T-cell (primary cell): ENCODE data around the gene SMIM36. TPM values are rescaled to one million over a fixed set of nuclear protein-coding genes. Genes with fewer than 3 reads are reported as not detected.
"Not testable (repeated sequence)": the region's sequence is repeated elsewhere in the genome, so short reads cannot be mapped to it uniquely, and the experiment has no call there.

ENCODE experiments used
- ATAC-seq, 4 experiments: fragments of 200-7000 bp in 3 of 4; fragments of 150-1000 bp in 1 of 4; cut with Tn5 transposase; replicated peaks in 1 of 4; 1 replicate in 3 of 4; 2 replicates in 1 of 4; pipeline ENCODE4 v1.10.0; 2021; ENCODE audit warnings: moderate library complexity in 3 of 4, mild to moderate bottlenecking in 2 of 4, moderate number of reproducible peaks in 1 of 4
- CTCF ChIA-PET, 2 donors: fragments of 300-600 bp; sonication (Branson Sonifier 250); formaldehyde crosslinking; loops; one replicate each; lab custom pipeline; 2022; ENCODE audit warnings: antibody characterized with exemption in 2 of 2; lab: Charles Lee
- POLR2A ChIA-PET, 2 donors: fragments of 300-600 bp; sonication (Branson Sonifier 250); formaldehyde crosslinking; loops; one replicate each; lab custom pipeline; 2022; ENCODE audit warnings: antibody characterized with exemption in 2 of 2; lab: Charles Lee
- DNase-seq, 35 experiments: peaks; one replicate each; pipeline versions ENCODE4 v3.0.0 to v3.0.0-alpha.2; 2013 to 2023
- H3K27ac ChIP-seq: one replicate; pipeline ENCODE4 v1.5.1; 2013; ENCODE audit warnings: low read length
- H3K27me3 ChIP-seq, 2 experiments: replicated peaks in 1 of 2; 1 replicate in 1 of 2; 2 replicates in 1 of 2; pipeline versions ENCODE4 v1.6.1 to v1.7.0; 2013; ENCODE audit warnings: low read length in 1 of 2, mixed read lengths in 1 of 2; ENCODE audit not compliant: control insufficient read depth in 2 of 2, insufficient read depth in 2 of 2; ENCODE audit errors: extremely low read depth in 1 of 2
- H3K36me3 ChIP-seq, 2 donors: 1 replicate in 1 of 2; 2 replicates in 1 of 2; pipeline versions ENCODE4 v1.6.1 to v1.7.0; 2013; ENCODE audit warnings: low read length in 1 of 2; ENCODE audit not compliant: control insufficient read depth in 2 of 2, insufficient read depth in 1 of 2; ENCODE audit errors: extremely low read depth in 1 of 2
- H3K4me1 ChIP-seq, 2 experiments: 1 replicate in 1 of 2; 2 replicates in 1 of 2; pipeline versions ENCODE4 v1.6.1 to v1.7.0; 2013; ENCODE audit warnings: low read length in 2 of 2, mixed read lengths in 1 of 2; ENCODE audit not compliant: insufficient read depth in 2 of 2, control insufficient read depth in 1 of 2; ENCODE audit errors: extremely low read depth in 1 of 2
- H3K4me3 ChIP-seq, 2 donors: 1 replicate in 1 of 2; 2 replicates in 1 of 2; pipeline versions ENCODE4 v1.5.1 to v1.7.0; 2013; ENCODE audit warnings: mild to moderate bottlenecking in 2 of 2, low read length in 1 of 2, moderate library complexity in 1 of 2; ENCODE audit not compliant: control insufficient read depth in 1 of 2; ENCODE audit errors: extremely low read depth in 1 of 2
- H3K9me3 ChIP-seq: 2 replicates; pipeline ENCODE4 v1.7.0; 2013
- H3K27ac Mint-ChIP-seq, 2 donors: one replicate each; pipeline ENCODE4 v1.8.0; 2020 to 2021; ENCODE audit warnings: mild to moderate bottlenecking in 2 of 2, mixed read lengths in 2 of 2
- H3K27me3 Mint-ChIP-seq, 2 donors: one replicate each; pipeline ENCODE4 v1.8.0; 2021 to 2022; ENCODE audit warnings: mixed read lengths in 2 of 2
- H3K36me3 Mint-ChIP-seq: one replicate; pipeline ENCODE4 v1.8.0; 2021; ENCODE audit warnings: mixed read lengths
- H3K4me1 Mint-ChIP-seq, 3 donors: one replicate each; pipeline ENCODE4 v1.8.0; 2020 to 2022; ENCODE audit warnings: mixed read lengths in 3 of 3, mild to moderate bottlenecking in 1 of 3
- H3K4me3 Mint-ChIP-seq, 3 donors: one replicate each; pipeline ENCODE4 v1.8.0; 2020 to 2022; ENCODE audit warnings: mild to moderate bottlenecking in 3 of 3, mixed read lengths in 3 of 3, moderate library complexity in 3 of 3
- H3K9me3 Mint-ChIP-seq, 3 donors: one replicate each; pipeline ENCODE4 v1.8.0; 2020 to 2022; ENCODE audit warnings: mixed read lengths in 3 of 3
- WGBS: methylation state at CpG from one replicate; pipeline ENCODE4 v1.1.5; 2013; ENCODE audit warnings: missing lambda C conversion rate; ENCODE audit not compliant: insufficient coverage; 5-methylcytosine and 5-hydroxymethylcytosine counted together
- total RNA-seq, 35 experiments: library from RNA in 6 of 35; stranded (reverse) in 6 of 35; fragments of 120-200 nt in 1 of 35; gene quantifications; one replicate each; pipeline versions ENCODE4 v1.2.1 to v1.2.4 and lab custom pipeline; 2013 to 2026

Gene SMIM36
- total RNA-seq, 5 donors from 2014 or later (not counting 1 experiment from before 2014, with no cell fraction given) = not detected

DNA sequence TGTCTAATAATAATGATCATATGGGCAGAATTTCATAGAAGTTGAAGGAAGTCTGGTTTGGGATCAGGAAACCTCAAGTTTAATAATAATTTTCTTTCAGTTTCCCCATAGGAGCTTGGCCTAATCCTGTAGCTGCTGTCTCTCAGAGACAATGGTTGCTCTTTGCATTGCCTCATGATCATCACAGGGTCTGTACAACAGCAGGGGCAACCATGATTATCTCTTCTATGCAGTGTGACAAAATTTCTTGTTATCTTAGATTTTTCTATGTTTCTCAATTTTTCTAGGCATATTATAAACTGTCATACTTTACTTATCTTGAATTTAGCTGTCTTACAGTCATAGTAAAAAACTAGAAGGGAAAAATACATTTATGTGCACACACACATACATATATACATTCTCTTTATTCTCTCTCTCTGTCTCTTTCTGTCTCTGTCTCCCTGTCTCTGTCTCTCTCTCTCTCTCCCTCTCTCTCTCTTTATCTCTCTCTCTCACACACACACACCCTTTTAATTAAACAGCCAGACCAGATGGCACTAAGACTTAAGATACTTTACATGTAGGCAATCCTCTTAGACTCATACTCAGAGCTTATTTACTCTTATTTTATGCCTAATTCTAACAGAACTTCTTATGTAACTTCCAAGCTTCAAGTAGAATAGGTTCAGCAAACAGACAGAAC, 30.5 kb downstream of the SMIM36 start:
- CTCF ChIA-PET = interaction anchor here in 1 of 2 donors (0.7 kb wide), 1 partner anchor 11 kb away, joined by 3 read pairs; no protein-coding TSS in a partner anchor
- no peak overlapping the region for H3K27ac Mint-ChIP-seq
- peaks cover 0 to 4% of the 10 kb centered on the region in 2 donors for H3K27me3 Mint-ChIP-seq
- no peaks in the 10 kb centered on the region for H3K36me3 ChIP-seq
- H3K4me3 Mint-ChIP-seq = no peak overlapping the region
- no peaks in the 10 kb centered on the region for H3K4me1 Mint-ChIP-seq
- DNase-seq (no peak), ATAC-seq (no peak)
- no peak overlapping the region for H3K4me3 ChIP-seq
- no peak overlapping the region for H3K27ac ChIP-seq
- no peaks in the 10 kb centered on the region for H3K36me3 Mint-ChIP-seq
- POLR2A ChIA-PET = no interaction called here
- no peaks in the 10 kb centered on the region for H3K9me3 ChIP-seq
- H3K27me3 ChIP-seq = no peaks in the 10 kb centered on the region
- H3K4me1 ChIP-seq = no peaks in the 10 kb centered on the region
- H3K9me3 Mint-ChIP-seq = no peaks in the 10 kb centered on the region

DNA sequence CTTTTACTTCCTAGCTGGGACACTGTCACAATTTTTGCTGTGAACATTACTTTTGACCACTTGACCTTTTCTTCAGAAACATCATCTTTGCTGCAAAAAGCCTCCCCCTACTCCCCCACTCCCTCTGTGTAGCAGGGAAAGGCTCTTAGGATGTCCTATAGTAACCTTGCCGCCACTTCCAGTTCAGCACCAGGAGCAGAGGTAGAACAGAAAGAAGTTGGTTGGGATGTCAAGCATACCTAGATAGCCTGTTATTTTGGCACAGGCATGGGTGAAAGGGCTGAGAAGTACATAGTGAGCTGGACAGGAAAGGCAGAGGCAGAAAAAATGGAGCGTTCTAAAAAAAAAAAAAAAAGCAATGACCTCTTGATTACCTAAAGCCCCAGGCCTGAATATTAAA, 31.3 kb downstream of the SMIM36 start:
- Mint-ChIP-seq H3K27me3 (peaks cover 0 to 4% of the 10 kb centered on the region in 2 donors), H3K36me3 (no peaks in the 10 kb centered on the region), H3K4me1 (no peaks in the 10 kb centered on the region), H3K9me3 (no peaks in the 10 kb centered on the region), H3K4me3 (no peak overlapping the region), H3K27ac (no peak overlapping the region)
- no peak for ATAC-seq
- Histone ChIP-seq H3K4me1 (no peaks in the 10 kb centered on the region), H3K4me3 (no peak overlapping the region), H3K27me3 (no peaks in the 10 kb centered on the region), H3K36me3 (no peaks in the 10 kb centered on the region), H3K27ac (no peak overlapping the region), H3K9me3 (no peaks in the 10 kb centered on the region)
- 100% methylated on average over 1 of the region's 2 CpGs for WGBS
- CTCF ChIA-PET = interaction anchor here in 1 of 2 donors (0.6 kb wide), 1 partner anchor 11 kb away, joined by 4 read pairs; no protein-coding TSS in a partner anchor
- POLR2A ChIA-PET = no interaction called here
- DNase-seq = no peak

- POLR2A ChIA-PET = no interaction called here
- CTCF ChIA-PET = no interaction called here
- DNase-seq (no peak), ATAC-seq (no peak)
- no peaks in the 10 kb centered on the region for H3K4me1 Mint-ChIP-seq
- no peaks in the 10 kb centered on the region for H3K36me3 Mint-ChIP-seq
- no peak overlapping the region for H3K27ac Mint-ChIP-seq
- H3K9me3 Mint-ChIP-seq = no peaks in the 10 kb centered on the region
- no CpG with 5 or more reads among the region's 3 CpGs for WGBS
- Histone ChIP-seq H3K36me3 (no peaks in the 10 kb centered on the region), H3K4me3 (no peak overlapping the region), H3K4me1 (no peaks in the 10 kb centered on the region), H3K9me3 (no peaks in the 10 kb centered on the region), H3K27me3 (no peaks in the 10 kb centered on the region), H3K27ac (no peak overlapping the region)
- no peak overlapping the region for H3K4me3 Mint-ChIP-seq
- H3K27me3 Mint-ChIP-seq = peaks cover 0 to 4% of the 10 kb centered on the region in 2 donors
Measured at GRCh38 chr17:55478971-55479370, 32.3 kb downstream of the SMIM36 start.

- ChIA-PET POLR2A (interaction anchor here in 1 of 2 donors (0.5 kb wide), 1 partner anchor 236 kb away, joined by 3 read pairs; no protein-coding TSS in a partner anchor), CTCF (interaction anchor here in 1 of 2 donors (0.7 kb wide), 1 partner anchor 102 kb away, joined by 4 read pairs; no protein-coding TSS in a partner anchor)
- H3K4me3 Mint-ChIP-seq = no peak overlapping the region
- H3K9me3 ChIP-seq = no peaks in the 10 kb centered on the region
- H3K27me3 Mint-ChIP-seq = peaks cover 0 to 5% of the 10 kb centered on the region in 2 donors
- no peak overlapping the region for H3K27ac ChIP-seq
- 70% methylated on average over 6 of the region's 7 CpGs for WGBS
- DNase-seq = no peak
- H3K4me1 Mint-ChIP-seq = no peaks in the 10 kb centered on the region
- H3K27me3 ChIP-seq = no peaks in the 10 kb centered on the region
- H3K4me1 ChIP-seq = no peaks in the 10 kb centered on the region
- H3K27ac Mint-ChIP-seq = no peak overlapping the region
- no peaks in the 10 kb centered on the region for H3K36me3 ChIP-seq
- no peaks in the 10 kb centered on the region for H3K36me3 Mint-ChIP-seq
- ATAC-seq = no peak
- H3K4me3 ChIP-seq = no peak overlapping the region
- H3K9me3 Mint-ChIP-seq = no peaks in the 10 kb centered on the region
Measured at GRCh38 chr17:55466671-55467070, 44.6 kb downstream of the SMIM36 start.

GRCh38 chr17:55465771-55466170, 45.5 kb downstream of the SMIM36 start:
- DNase-seq, H3K4me1 Mint-ChIP-seq, H3K27me3 Mint-ChIP-seq, H3K4me3 Mint-ChIP-seq, CTCF ChIA-PET, H3K36me3 ChIP-seq, ATAC-seq, H3K27me3 ChIP-seq, POLR2A ChIA-PET, H3K4me1 ChIP-seq, H3K27ac ChIP-seq, H3K36me3 Mint-ChIP-seq, H3K27ac Mint-ChIP-seq, H3K9me3 ChIP-seq, H3K9me3 Mint-ChIP-seq, H3K4me3 ChIP-seq: not testable (repeated sequence)
- no CpG with 5 or more reads among the region's 4 CpGs for WGBS

- no peak overlapping the region for H3K27ac Mint-ChIP-seq
- 10% methylated on average over 1 of the region's 2 CpGs for WGBS
- H3K4me1 Mint-ChIP-seq = no peaks in the 10 kb centered on the region
- no peak for ATAC-seq
- no peaks in the 10 kb centered on the region for H3K27me3 Mint-ChIP-seq
- no peaks in the 10 kb centered on the region for H3K9me3 Mint-ChIP-seq
- no peaks in the 10 kb centered on the region for H3K36me3 Mint-ChIP-seq
- DNase-seq = no peak
- peaks cover 0 to 5% of the 10 kb centered on the region in 2 experiments for H3K27me3 ChIP-seq
- no peaks in the 10 kb centered on the region for H3K4me1 ChIP-seq
- H3K9me3 ChIP-seq = no peaks in the 10 kb centered on the region
- H3K36me3 ChIP-seq = no peaks in the 10 kb centered on the region
- H3K4me3 ChIP-seq = no peak overlapping the region
- no peak overlapping the region for H3K4me3 Mint-ChIP-seq
- POLR2A ChIA-PET = no interaction called here
- H3K27ac ChIP-seq = no peak overlapping the region
- CTCF ChIA-PET = interaction anchor here in 1 of 2 donors (0.7 kb wide), 2 partner anchors 14 to 196 kb away, joined by 3 to 4 read pairs; no protein-coding TSS in a partner anchor
Measured at GRCh38 chr17:55463600-55463999, 47.7 kb downstream of the SMIM36 start.
